ENCODE data around the gene CA7. TPM values are rescaled to one million over a fixed set of nuclear protein-coding genes. Genes with fewer than 3 reads are reported as not detected.

Gene CA7
- total RNA-seq, 6 donors from 2014 or later: not detected

GRCh38 chr16:66845080-66845410 is 831 bp downstream of the CA7 start:
- ATAC-seq (ENCODE audit: low FRiP score in 2 of 2) (peak in 1 of 2 donors; percentile 14), DNase-seq (no peak)
- peak overlapping the region in 3 of 4 donors; percentile 32 to 47 (median 43) for H3K4me3 ChIP-seq
- H3K27me3 ChIP-seq: peaks cover 0 to 18% (median 8%) of the 10 kb centered on the region in 4 donors
- no peak for TF ChIP-seq CTCF (IDR thresholded peaks at IDR 0.05)
- TF ChIP-seq POLR2AphosphoS5 (IDR thresholded peaks at IDR 0.05): no peak
- H3K36me3 ChIP-seq: no peaks in the 10 kb centered on the region
- H3K9me3 ChIP-seq: no peaks in the 10 kb centered on the region
- WGBS, 2 donors: 11 to 22% methylated on average over 10 of the region's 10 CpGs
- peaks cover 13 to 14% (median 14%) of the 10 kb centered on the region in 4 donors for H3K4me1 ChIP-seq
- no peak overlapping the region for H3K27ac ChIP-seq

GRCh38 chr16:66845791-66846221 is 1.6 kb downstream of the CA7 start:
- no peaks in the 10 kb centered on the region for H3K36me3 ChIP-seq
- ATAC-seq (ENCODE audit: low FRiP score in 2 of 2) (no peak), DNase-seq (no peak)
- no peak overlapping the region for H3K4me3 ChIP-seq
- no peak overlapping the region for H3K27ac ChIP-seq
- WGBS, 2 donors: 69 to 72% methylated on average over 4 to 9 of the region's 9 CpGs
- TF ChIP-seq POLR2AphosphoS5 (IDR thresholded peaks at IDR 0.05): no peak
- no peak for TF ChIP-seq CTCF (IDR thresholded peaks at IDR 0.05)
- TF ChIP-seq POLR2A (IDR thresholded peaks at IDR 0.05): no peak
- no peak for TF ChIP-seq EP300 (IDR thresholded peaks at IDR 0.05)
- peaks cover 13 to 14% (median 14%) of the 10 kb centered on the region in 4 donors for H3K4me1 ChIP-seq
- H3K9me3 ChIP-seq: no peaks in the 10 kb centered on the region
- peaks cover 0 to 18% (median 8%) of the 10 kb centered on the region in 4 donors for H3K27me3 ChIP-seq

- Histone ChIP-seq H3K36me3 (no peaks in the 10 kb centered on the region), H3K27me3 (peaks cover 0 to 18% (median 8%) of the 10 kb centered on the region in 4 donors), H3K9me3 (no peaks in the 10 kb centered on the region), H3K27ac (no peak overlapping the region), H3K4me3 (no peak overlapping the region), H3K4me1 (peaks cover 13 to 14% (median 14%) of the 10 kb centered on the region in 4 donors)
- WGBS, 2 donors: 94 to 100% methylated on average over 1 of the region's 1 CpG
- no peak for ATAC-seq (ENCODE audit: low FRiP score in 2 of 2)
- no peak for DNase-seq
- TF ChIP-seq POLR2A (IDR thresholded peaks at IDR 0.05) (no peak), CTCF (IDR thresholded peaks at IDR 0.05) (no peak), EP300 (IDR thresholded peaks at IDR 0.05) (no peak)
These were observed 2.1 kb downstream of the CA7 start for GRCh38 chr16:66846266-66846665.

GRCh38 chr16:66846831-66847230 is 2.6 kb downstream of the CA7 start:
- 91% methylated on average over 6 of the region's 6 CpGs; no CpG with 5 or more reads in 1 of the 2 donors for WGBS, 2 donors
- no peak for ATAC-seq (ENCODE audit: low FRiP score in 2 of 2)

GRCh38 chr16:66847533-66848067 is 3.4 kb downstream of the CA7 start:
- Histone ChIP-seq H3K27ac (no peak overlapping the region), H3K27me3 (peaks cover 0 to 18% (median 8%) of the 10 kb centered on the region in 4 donors), H3K36me3 (no peaks in the 10 kb centered on the region), H3K4me1 (peaks cover 13 to 14% (median 14%) of the 10 kb centered on the region in 4 donors), H3K9me3 (no peaks in the 10 kb centered on the region), H3K4me3 (no peak overlapping the region)
- no peak for TF ChIP-seq EP300 (IDR thresholded peaks at IDR 0.05)
- no peak for TF ChIP-seq POLR2A (IDR thresholded peaks at IDR 0.05)
- TF ChIP-seq POLR2AphosphoS5 (IDR thresholded peaks at IDR 0.05): no peak
- TF ChIP-seq CTCF (IDR thresholded peaks at IDR 0.05): no peak
- DNase-seq (no peak), ATAC-seq (ENCODE audit: low FRiP score in 2 of 2) (no peak)
- WGBS, 2 donors: 72 to 82% methylated on average over 6 of the region's 6 CpGs

More at GRCh38 chr16:66846831-66847230, 2.6 kb downstream of the CA7 start:
- Histone ChIP-seq H3K36me3 (no peaks in the 10 kb centered on the region), H3K27me3 (peaks cover 0 to 18% (median 8%) of the 10 kb centered on the region in 4 donors), H3K4me3 (no peak overlapping the region), H3K27ac (no peak overlapping the region), H3K9me3 (no peaks in the 10 kb centered on the region), H3K4me1 (peaks cover 13 to 14% (median 14%) of the 10 kb centered on the region in 4 donors)
- TF ChIP-seq EP300 (IDR thresholded peaks at IDR 0.05): no peak
- peak in 1 of 2 donors; percentile 11 for DNase-seq

All from upper lobe of left lung (tissue), 6 donors.